AG09309 (cell line): ENCODE measurements around the gene SIGLEC12.
A peak's percentile ranks its signal among the peaks of the same experiment; 100 is the strongest.

Source experiments
- DNase-seq: peaks from one replicate; pipeline ENCODE4 v3.0.0-alpha.2; 2010; ENCODE audit warnings: low read depth
- H3K4me3 ChIP-seq: 2 replicates; pipeline ENCODE4 v1.5.1; 2011; ENCODE audit warnings: mild to moderate bottlenecking, low read depth, low read length, moderate library complexity; ENCODE audit not compliant: control insufficient read depth
- TF ChIP-seq, protein P1 (sequence below): IDR thresholded peaks from 2 replicates; pipeline ENCODE4 v1.5.1; 2011; ENCODE audit warnings: mild to moderate bottlenecking, low read depth, low read length, inconsistent platforms; ENCODE audit not compliant: insufficient read depth, control insufficient read depth; ENCODE audit errors: missing control alignments

The SIGLEC12 gene

DNA sequence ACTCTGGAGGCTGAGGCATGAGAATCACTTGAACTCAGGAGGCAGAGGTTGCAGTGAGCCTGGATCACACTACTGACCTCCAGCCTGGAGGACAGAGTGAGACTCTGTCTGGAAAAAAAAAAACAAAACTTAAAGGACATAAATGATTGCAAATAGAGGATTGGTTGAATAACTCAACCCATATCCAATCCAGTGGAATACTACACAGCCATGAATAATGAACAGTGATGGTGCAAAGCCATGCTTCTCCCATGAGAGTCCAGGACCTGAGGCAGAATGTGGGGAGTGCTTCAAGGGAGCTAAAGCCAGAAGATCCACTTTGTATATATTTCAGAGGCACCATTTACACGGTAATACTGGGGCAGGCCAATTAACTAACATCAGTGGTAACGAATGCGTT is 25.4 kb downstream of the SIGLEC12 start:
- TF ChIP-seq, protein P1, sequence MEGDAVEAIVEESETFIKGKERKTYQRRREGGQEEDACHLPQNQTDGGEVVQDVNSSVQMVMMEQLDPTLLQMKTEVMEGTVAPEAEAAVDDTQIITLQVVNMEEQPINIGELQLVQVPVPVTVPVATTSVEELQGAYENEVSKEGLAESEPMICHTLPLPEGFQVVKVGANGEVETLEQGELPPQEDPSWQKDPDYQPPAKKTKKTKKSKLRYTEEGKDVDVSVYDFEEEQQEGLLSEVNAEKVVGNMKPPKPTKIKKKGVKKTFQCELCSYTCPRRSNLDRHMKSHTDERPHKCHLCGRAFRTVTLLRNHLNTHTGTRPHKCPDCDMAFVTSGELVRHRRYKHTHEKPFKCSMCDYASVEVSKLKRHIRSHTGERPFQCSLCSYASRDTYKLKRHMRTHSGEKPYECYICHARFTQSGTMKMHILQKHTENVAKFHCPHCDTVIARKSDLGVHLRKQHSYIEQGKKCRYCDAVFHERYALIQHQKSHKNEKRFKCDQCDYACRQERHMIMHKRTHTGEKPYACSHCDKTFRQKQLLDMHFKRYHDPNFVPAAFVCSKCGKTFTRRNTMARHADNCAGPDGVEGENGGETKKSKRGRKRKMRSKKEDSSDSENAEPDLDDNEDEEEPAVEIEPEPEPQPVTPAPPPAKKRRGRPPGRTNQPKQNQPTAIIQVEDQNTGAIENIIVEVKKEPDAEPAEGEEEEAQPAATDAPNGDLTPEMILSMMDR = no peak
- H3K4me3 ChIP-seq = no peak overlapping the region
- no peak for DNase-seq

DNA sequence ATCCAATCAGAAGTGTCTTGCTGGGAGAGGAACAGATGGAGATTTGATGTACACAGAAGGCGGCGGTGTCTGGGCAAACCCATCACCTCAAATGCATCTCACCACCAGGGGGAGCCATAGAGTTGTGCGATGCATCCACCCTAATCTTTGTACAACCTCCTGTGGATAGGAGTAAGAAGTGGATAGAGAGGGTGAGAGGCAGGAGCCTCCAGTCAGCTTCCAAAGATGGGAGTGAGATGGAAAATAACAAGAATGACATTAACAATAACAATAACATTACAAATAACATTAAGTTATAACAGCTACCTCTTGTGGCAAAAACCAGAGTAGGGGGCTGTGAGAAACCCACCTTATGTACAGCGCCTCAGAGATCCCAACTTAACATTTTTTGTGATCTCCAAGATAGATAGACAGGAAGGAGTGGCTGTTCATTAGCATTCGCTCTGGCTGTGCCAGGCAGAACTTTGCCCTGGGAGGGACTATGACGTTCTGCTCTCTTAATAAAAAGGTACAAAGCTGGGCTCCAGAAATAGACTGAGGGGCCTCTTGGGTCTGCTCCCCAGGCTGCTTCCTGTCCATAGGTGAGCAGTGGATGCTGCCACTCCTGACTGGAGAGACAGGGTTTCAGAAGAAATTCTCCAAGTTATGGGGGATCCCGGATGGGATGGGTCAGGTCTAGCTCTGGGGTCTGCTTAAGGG is 28.4 kb downstream of the SIGLEC12 start:
- DNase-seq = peak; percentile 11
- H3K4me3 ChIP-seq = no peak overlapping the region
- TF ChIP-seq, protein P1 = peak; percentile 85

DNA sequence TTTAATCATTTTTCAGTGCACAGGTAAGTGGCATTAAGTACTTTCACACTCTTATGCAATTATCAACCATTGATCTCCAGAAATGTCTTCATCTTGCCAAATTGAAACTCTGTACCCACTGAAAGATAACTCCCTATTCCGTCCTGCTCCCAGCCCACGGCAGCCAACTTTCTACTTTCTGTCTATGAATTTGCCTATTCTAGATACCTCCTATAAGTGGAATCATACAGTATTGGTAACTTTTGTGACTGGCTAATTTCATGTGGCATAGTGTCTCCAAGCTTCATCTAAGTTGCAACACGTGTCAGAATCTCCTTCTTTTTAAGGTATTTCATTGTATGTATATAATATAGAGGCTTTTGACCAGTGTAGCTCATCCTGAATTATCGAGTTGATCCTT is 29.0 kb downstream of the SIGLEC12 start:
- DNase-seq = no peak
- H3K4me3 ChIP-seq = no peak overlapping the region
- TF ChIP-seq, protein P1 = no peak

DNA sequence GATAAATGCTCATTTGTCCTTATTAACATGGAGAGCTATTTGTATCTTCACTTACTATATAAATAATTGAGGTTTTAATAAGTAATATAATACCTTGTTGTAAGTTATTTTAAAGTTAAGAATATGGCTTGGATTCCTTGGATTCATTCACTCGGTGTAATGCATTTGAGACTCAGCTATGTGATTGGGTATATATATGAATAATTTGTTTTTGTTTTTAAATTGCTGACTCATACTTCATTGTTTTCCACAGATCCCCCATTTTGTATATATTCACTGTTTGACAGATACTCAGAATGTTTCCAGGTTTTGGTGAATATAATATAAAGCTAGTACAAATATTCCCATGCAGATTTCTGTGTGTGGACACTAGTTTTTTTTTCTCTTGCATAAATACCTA is 30.1 kb downstream of the SIGLEC12 start:
- TF ChIP-seq, protein P1 = no peak
- no peak for DNase-seq
- H3K4me3 ChIP-seq = no peak overlapping the region

DNA sequence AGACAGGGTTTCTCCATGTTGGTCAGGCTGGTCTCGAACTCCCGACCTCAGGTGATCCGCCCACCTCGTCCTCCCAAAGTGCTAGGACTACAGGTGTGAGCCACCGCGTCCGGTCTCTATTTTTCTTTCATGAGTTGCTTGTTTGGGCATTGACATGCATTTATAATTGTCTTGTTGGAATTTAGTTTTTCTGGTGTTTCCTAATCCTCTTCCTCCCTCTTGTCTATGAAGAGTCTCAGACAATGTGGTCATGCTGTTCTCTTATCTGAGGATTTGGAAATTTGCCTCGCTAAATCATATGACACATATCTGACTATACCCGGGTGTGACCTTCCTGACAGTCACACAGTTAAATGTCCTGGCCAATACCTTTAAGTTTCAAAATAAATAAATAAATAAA is 30.6 kb downstream of the SIGLEC12 start:
- no peak for DNase-seq
- TF ChIP-seq, protein P1 = no peak
- H3K4me3 ChIP-seq = no peak overlapping the region

DNA sequence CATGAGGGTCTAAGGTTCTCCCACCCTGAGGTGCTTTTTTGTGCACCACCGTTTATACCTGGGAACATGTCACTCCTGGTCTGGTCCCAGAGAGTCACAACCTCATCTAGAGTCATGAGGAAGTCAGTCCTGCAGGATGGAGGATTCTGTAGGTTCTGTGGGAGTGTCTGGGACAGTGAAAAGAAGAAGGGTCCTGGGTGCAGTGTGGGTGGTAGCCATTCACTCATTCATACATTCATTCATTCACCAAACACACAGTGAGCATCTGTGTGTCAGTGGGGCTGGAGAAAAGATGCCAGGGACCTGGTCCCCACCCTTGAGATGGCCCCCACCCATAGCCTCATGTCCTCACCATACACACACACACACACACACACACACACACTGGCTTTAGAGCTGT is 32.0 kb downstream of the SIGLEC12 start:
- H3K4me3 ChIP-seq = no peak overlapping the region
- no peak for DNase-seq
- TF ChIP-seq, protein P1 = no peak
